Measurements from ENCODE around the gene SLC47A2.

DNA sequence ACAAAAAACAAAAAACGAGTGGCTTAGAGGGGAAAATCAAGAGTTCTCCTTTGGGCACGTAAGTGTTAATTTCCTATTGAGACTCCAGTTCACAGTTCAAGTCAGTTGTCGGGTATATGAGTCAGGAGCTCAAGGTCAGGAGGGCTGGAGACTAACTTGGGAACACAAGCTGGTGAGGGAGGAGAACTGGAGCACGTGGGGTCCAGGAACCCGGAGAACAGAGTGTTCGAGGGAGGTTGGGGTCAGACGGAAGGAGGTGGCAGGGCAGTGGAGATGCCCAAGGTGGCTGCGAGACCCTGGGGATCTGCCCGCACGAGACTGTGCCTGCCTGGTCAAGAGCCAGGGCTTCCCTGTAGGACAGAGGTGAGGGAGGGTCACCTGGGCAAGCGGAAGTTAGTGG, 19.7 kb upstream of the SLC47A2 start:
- TF ChIP-seq, protein P1, sequence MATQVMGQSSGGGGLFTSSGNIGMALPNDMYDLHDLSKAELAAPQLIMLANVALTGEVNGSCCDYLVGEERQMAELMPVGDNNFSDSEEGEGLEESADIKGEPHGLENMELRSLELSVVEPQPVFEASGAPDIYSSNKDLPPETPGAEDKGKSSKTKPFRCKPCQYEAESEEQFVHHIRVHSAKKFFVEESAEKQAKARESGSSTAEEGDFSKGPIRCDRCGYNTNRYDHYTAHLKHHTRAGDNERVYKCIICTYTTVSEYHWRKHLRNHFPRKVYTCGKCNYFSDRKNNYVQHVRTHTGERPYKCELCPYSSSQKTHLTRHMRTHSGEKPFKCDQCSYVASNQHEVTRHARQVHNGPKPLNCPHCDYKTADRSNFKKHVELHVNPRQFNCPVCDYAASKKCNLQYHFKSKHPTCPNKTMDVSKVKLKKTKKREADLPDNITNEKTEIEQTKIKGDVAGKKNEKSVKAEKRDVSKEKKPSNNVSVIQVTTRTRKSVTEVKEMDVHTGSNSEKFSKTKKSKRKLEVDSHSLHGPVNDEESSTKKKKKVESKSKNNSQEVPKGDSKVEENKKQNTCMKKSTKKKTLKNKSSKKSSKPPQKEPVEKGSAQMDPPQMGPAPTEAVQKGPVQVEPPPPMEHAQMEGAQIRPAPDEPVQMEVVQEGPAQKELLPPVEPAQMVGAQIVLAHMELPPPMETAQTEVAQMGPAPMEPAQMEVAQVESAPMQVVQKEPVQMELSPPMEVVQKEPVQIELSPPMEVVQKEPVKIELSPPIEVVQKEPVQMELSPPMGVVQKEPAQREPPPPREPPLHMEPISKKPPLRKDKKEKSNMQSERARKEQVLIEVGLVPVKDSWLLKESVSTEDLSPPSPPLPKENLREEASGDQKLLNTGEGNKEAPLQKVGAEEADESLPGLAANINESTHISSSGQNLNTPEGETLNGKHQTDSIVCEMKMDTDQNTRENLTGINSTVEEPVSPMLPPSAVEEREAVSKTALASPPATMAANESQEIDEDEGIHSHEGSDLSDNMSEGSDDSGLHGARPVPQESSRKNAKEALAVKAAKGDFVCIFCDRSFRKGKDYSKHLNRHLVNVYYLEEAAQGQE (IDR thresholded peaks at IDR 0.05; ENCODE audit: low read depth) = no peak
- TF ChIP-seq CREB1 (IDR thresholded peaks at IDR 0.05; ENCODE audit: low read depth) (no peak), RAD21 (IDR thresholded peaks at IDR 0.05; ENCODE audit: low read depth) (no peak), EP300 (IDR thresholded peaks at IDR 0.05; ENCODE audit: borderline replicate concordance) (no peak), NFIC (IDR thresholded peaks at IDR 0.05) (no peak), TAF1 (IDR thresholded peaks at IDR 0.05; ENCODE audit: low read depth) (no peak)
